IMR-90 (cell line): ENCODE measurements around the gene LRRC75B.

Source experiments
- BHLHE40 ChIP-seq: fragments of 150-350 bp; IDR thresholded peaks from 2 replicates; pipeline ENCODE4 v1.6.1; 2016; ENCODE audit warnings: mild to moderate bottlenecking, low read depth, low read length
- CEBPB ChIP-seq: IDR thresholded peaks from 2 replicates; pipeline ENCODE4 v1.6.1; 2012; ENCODE audit warnings: low read depth, low read length, improper control_type of control experiment
- CTCF ChIP-seq: conservative IDR thresholded peaks from 2 replicates; pipeline ENCODE4 v1.5.1; 2012; ENCODE audit warnings: mild to moderate bottlenecking, low read depth, low read length, improper control_type of control experiment
- FOS ChIP-seq: fragments of 150-350 bp; IDR thresholded peaks from 2 replicates; pipeline ENCODE4 v1.6.1; 2016; ENCODE audit warnings: low read depth, low read length
- MAFK ChIP-seq: IDR thresholded peaks from 2 replicates; pipeline ENCODE4 v1.6.1; 2012; ENCODE audit warnings: low read depth, low read length, improper control_type of control experiment
- NFE2L2 ChIP-seq: fragments of 150-350 bp; IDR thresholded peaks from 2 replicates; pipeline ENCODE4 v1.6.1; 2016; ENCODE audit warnings: low read depth, mild to moderate bottlenecking, low read length
- POLR2A ChIP-seq: IDR thresholded peaks from 2 replicates; pipeline ENCODE4 v1.6.1; 2012; ENCODE audit warnings: mild to moderate bottlenecking, low read depth, low read length
- RAD21 ChIP-seq: IDR thresholded peaks from 2 replicates; pipeline ENCODE4 v1.6.1; 2012; ENCODE audit warnings: low read length, improper control_type of control experiment
- RCOR1 ChIP-seq: IDR thresholded peaks from 2 replicates; pipeline ENCODE4 v1.6.1; 2012; ENCODE audit warnings: mild to moderate bottlenecking, low read length, improper control_type of control experiment; ENCODE audit not compliant: insufficient replicate concordance
- RFX5 ChIP-seq: IDR thresholded peaks from 2 replicates; pipeline ENCODE4 v1.8.0; 2012; ENCODE audit warnings: low read depth, mild to moderate bottlenecking, low read length, moderate library complexity
- SMC3 ChIP-seq: fragments of 150-350 bp; IDR thresholded peaks from 2 replicates; pipeline ENCODE4 v1.6.1; 2016; ENCODE audit warnings: low read depth, mild to moderate bottlenecking, antibody characterized with exemption, low read length, moderate library complexity
- USF2 ChIP-seq: fragments of 150-350 bp; IDR thresholded peaks from 2 replicates; pipeline ENCODE4 v1.6.1; 2017; ENCODE audit warnings: mild to moderate bottlenecking, antibody characterized with exemption, low read length, low read depth

- TF ChIP-seq RFX5 (no peak), CEBPB (no peak), CTCF (no peak), BHLHE40 (no peak), POLR2A (no peak), FOS (no peak), RCOR1 (no peak), RAD21 (no peak), NFE2L2 (no peak), SMC3 (no peak), USF2 (no peak), MAFK (no peak)
Measured at GRCh38 chr22:24590596-24591173, 2.2 kb downstream of the LRRC75B start.
